ENCODE results near the gene KCNF1.

DNA sequence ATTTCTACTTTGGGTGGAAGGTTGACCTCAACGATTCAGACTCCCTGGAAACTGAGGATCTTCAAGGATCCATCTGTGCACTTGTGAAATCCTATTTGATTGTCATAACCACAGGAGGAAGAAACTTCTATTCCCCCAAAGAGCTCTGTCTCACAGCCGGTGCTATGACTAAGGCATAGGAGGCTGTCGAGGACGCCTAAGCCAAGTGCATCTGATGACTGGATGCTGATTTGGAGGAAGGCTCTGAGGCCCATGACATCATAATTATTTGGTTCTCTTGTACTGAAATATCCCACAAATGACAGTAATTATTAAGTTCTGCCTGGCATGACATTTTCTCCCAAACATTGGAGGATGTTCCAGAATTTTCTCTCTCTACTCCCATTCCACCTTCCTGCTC lies 13.8 kb upstream of the KCNF1 start:
- no peak for TF ChIP-seq EZH2 (IDR thresholded peaks at IDR 0.05; ENCODE audit: low read length, missing control alignments)
- TF ChIP-seq, protein P1, sequence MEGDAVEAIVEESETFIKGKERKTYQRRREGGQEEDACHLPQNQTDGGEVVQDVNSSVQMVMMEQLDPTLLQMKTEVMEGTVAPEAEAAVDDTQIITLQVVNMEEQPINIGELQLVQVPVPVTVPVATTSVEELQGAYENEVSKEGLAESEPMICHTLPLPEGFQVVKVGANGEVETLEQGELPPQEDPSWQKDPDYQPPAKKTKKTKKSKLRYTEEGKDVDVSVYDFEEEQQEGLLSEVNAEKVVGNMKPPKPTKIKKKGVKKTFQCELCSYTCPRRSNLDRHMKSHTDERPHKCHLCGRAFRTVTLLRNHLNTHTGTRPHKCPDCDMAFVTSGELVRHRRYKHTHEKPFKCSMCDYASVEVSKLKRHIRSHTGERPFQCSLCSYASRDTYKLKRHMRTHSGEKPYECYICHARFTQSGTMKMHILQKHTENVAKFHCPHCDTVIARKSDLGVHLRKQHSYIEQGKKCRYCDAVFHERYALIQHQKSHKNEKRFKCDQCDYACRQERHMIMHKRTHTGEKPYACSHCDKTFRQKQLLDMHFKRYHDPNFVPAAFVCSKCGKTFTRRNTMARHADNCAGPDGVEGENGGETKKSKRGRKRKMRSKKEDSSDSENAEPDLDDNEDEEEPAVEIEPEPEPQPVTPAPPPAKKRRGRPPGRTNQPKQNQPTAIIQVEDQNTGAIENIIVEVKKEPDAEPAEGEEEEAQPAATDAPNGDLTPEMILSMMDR (conservative IDR thresholded peaks at IDR 0.05 in 1 of 2, IDR thresholded peaks at IDR 0.05 in 1 of 2; ENCODE audit: low read depth in 1 of 2, low read length in 2 of 2) = no peak
